Measurements from ENCODE around the gene MT4.
"Not testable (repeated sequence)": the region's sequence is repeated elsewhere in the genome, so short reads cannot be mapped to it uniquely, and the experiment has no call there.

The MT4 gene

GRCh38 chr16:56577300-56577625 lies 12.4 kb downstream of the MT4 start:
- no peak for DNase-seq (ENCODE audit: insufficient read length, low spot score)
- FAIRE-seq = no peak

GRCh38 chr16:56580391-56581048 lies 15.6 kb downstream of the MT4 start:
- no peak for TF ChIP-seq CTCF (IDR thresholded peaks at IDR 0.05; ENCODE audit: insufficient read depth, missing control alignments)
- DNase-seq (ENCODE audit: insufficient read length, low spot score) = no peak
- no peak for FAIRE-seq

More at GRCh38 chr16:56577300-56577625, 12.4 kb downstream of the MT4 start:
- TF ChIP-seq CTCF (IDR thresholded peaks at IDR 0.05; ENCODE audit: insufficient read depth, missing control alignments) = no peak

GRCh38 chr16:56582911-56583310 lies 18.0 kb downstream of the MT4 start:
- not testable (repeated sequence) for FAIRE-seq; DNase-seq (ENCODE audit: insufficient read length, low spot score)

- DNase-seq (ENCODE audit: insufficient read length, low spot score) (no peak), FAIRE-seq (no peak)
- no peak for TF ChIP-seq CTCF (IDR thresholded peaks at IDR 0.05; ENCODE audit: insufficient read depth, missing control alignments)
Measured at GRCh38 chr16:56583351-56584168, 18.7 kb downstream of the MT4 start.

GRCh38 chr16:56584276-56584675 lies 19.4 kb downstream of the MT4 start:
- DNase-seq (ENCODE audit: insufficient read length, low spot score) (no peak), FAIRE-seq (no peak)
- TF ChIP-seq CTCF (IDR thresholded peaks at IDR 0.05; ENCODE audit: insufficient read depth, missing control alignments) = no peak

- no peak for DNase-seq (ENCODE audit: insufficient read length, low spot score)
- no peak for TF ChIP-seq CTCF (IDR thresholded peaks at IDR 0.05; ENCODE audit: insufficient read depth, missing control alignments)
- FAIRE-seq = no peak
Measured at GRCh38 chr16:56588781-56589140, 23.9 kb downstream of the MT4 start.

GRCh38 chr16:56589141-56590039 lies 24.5 kb downstream of the MT4 start, which contains the start of gene MT3:
Gene MT3 (plus strand): TSS chr16:56589528. CDS start chr16:56589591, 63 bp downstream.
- FAIRE-seq (no peak), DNase-seq (ENCODE audit: insufficient read length, low spot score) (no peak)
- TF ChIP-seq CTCF (IDR thresholded peaks at IDR 0.05; ENCODE audit: insufficient read depth, missing control alignments) = no peak
